ENCODE measurements around the gene L1CAM. TPM values are rescaled to one million over a fixed set of nuclear protein-coding genes. Genes with fewer than 3 reads are reported as not detected.

L1CAM gene
- total RNA-seq, 1 donor from 2014 or later, result 24.6 TPM

DNA sequence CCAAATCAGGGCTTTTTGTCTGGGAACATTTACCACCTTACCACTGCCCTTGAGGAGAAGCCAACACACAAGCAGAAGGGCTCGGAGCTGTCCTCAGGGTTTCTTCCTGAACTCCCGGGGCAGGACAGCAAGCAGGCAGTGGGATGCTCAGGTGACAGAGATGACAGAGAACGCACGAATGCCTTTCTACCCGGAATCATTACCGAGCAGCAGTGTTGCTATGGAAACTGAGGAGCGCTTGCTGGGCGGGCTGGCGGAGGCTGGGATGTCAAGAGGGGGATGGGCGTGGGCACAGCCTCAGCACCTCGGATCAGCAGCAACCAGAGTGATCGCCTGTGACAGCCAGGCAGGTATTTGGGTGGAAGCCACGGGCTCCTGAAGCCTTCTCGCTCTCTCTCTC is 73.8 kb downstream of the L1CAM start:
- no peak for DNase-seq (ENCODE audit: low read depth)

Other genes starting within 250 kb of the L1CAM start
- not detected in 2 replicates for gene DUSP9, start 239.0 kb downstream of the L1CAM start, total RNA-seq
- gene PNCK, start 212.4 kb downstream of the L1CAM start, total RNA-seq, result 1.1 and 2.1 TPM in 2 replicates
- gene SLC6A8, start 198.2 kb downstream of the L1CAM start, total RNA-seq, result 20.7 and 39.8 TPM in 2 replicates
- gene BCAP31, start 161.8 kb downstream of the L1CAM start, total RNA-seq, result 150 and 162 TPM in 2 replicates
- 53.8 and 71.6 TPM in 2 replicates for gene ABCD1, start 161.3 kb downstream of the L1CAM start, total RNA-seq
- 5.1 and 11.9 TPM in 2 replicates for gene PLXNB3, start 121.9 kb downstream of the L1CAM start, total RNA-seq
- 252 and 340 TPM in 2 replicates for gene SRPK3, start 105.1 kb downstream of the L1CAM start, total RNA-seq
- 92.7 and 104 TPM in 2 replicates for gene IDH3G, start 91.8 kb downstream of the L1CAM start, total RNA-seq
- gene SSR4, start 91.5 kb downstream of the L1CAM start, total RNA-seq, result 155 and 228 TPM in 2 replicates
- gene PDZD4, start 55.6 kb downstream of the L1CAM start, total RNA-seq, result 0.47 and 1.4 TPM in 2 replicates
- 0.48 and 1.0 TPM in 2 replicates for gene AVPR2, start 18.5 kb upstream of the L1CAM start, total RNA-seq
- gene ARHGAP4, start 40.1 kb upstream of the L1CAM start, total RNA-seq, result 12.8 and 18.2 TPM in 2 replicates
- 120 and 132 TPM in 2 replicates for gene NAA10, start 48.9 kb upstream of the L1CAM start, total RNA-seq
- 2.5 and 2.7 TPM in 2 replicates for gene RENBP, start 58.5 kb upstream of the L1CAM start, total RNA-seq
- gene HCFC1, start 85.6 kb upstream of the L1CAM start, total RNA-seq, result 27.1 and 33.8 TPM in 2 replicates
- gene TMEM187, start 86.6 kb upstream of the L1CAM start, total RNA-seq, result 10.9 and 11.9 TPM in 2 replicates
- 83.3 and 90.4 TPM in 2 replicates for gene IRAK1, start 133.7 kb upstream of the L1CAM start, total RNA-seq
- gene MECP2, start 211.5 kb upstream of the L1CAM start, total RNA-seq, result 28.5 and 29.9 TPM in 2 replicates

Data from myocyte (in vitro differentiated cells).